ENCODE measurements around the gene MBD2.
"Not testable (repeated sequence)": the region's sequence is repeated elsewhere in the genome, so short reads cannot be mapped to it uniquely, and the experiment has no call there.

Gene MBD2

DNA sequence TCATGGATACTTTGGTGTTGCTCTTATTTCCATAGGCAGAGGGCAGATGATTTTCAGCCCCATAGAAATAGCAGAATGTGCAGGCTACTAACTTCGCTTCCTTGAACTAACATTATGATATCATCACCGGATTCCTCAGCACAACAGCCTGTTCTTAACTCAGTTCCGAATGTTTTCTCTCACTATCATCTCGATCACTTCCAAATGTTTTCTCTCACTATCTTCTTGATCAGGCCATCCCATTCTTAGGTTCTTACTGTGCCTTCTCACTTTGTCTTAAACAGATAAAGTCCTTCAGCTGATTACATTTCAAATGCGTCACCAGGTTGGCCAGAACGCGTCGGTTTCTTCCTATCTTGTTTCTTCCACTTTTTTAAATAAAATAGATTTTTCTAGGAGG lies 11.4 kb upstream of the MBD2 start:
- DNase-seq, result no peak

DNA sequence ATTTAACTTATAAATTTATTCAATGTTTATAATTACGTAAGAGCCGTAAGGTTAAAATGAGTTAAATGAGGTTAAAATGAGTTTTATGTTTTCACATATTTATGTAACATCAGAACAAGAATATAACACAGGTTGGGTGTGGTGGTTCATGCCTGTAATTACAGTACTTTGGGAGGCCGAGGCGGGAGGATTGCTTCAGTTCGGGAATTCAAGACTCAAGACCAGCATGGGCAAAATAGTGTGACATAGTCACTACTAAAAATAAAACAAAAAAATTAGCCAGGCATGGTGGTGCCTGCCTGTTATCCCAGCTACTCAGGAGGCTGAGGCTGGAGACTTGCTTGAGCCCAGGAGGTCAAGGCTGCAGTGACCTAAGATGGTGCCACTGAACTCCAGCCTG lies 9.3 kb upstream of the MBD2 start:
- no peak for DNase-seq

DNA sequence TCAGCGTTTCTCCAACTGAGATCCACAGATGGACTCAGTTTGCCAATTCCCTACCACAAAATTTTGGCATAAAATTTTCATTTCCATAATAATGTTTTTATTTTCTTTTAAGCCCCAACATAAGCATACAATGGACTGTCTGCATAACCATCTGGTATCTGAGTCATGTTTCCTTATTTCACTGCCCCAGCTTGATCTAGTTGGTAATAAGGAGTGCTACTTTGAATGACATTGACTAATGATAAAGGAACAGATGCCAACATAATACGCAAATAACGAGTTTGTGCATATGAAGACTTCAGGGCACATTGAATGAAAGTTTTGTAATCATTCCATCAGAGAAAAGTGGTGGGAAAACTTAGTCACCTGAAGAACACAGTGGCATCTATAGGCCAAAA lies 8.8 kb upstream of the MBD2 start:
- DNase-seq, result no peak

DNA sequence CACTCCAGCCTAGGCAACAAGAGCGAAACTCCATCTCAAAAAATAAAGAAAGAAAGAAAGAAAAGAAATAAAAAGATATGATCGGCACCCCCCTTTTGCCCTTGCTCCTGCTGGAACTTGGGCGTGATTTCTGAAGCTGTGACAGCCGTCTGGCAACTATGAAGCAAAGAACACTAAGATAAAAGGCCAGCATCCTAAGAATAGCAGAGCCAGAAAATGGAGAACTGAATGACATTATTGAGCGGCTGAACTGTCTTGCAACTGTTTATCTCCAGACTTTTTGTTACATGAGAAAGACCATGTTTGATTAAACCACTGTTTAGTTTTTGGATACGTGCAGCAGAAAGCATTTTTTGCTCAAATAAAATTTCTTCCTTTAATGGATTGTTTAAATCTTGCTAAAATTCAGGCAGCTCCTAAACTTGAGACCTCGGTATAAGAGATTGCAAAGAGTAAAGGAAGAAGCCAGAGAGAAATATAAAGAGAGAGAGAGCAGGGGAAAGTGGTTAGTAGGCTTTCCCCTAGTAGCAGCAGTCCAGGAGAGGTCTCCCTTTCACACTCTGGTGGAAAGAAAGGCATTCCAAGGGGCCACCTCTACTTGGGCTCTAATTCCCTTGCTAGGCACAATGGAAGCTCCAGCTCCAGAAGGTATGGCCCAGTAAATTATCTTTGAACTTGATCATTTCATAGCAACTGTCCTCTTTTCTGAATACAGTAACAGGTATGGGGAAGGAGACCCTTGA lies 8.2 kb upstream of the MBD2 start:
- DNase-seq, result no peak

DNA sequence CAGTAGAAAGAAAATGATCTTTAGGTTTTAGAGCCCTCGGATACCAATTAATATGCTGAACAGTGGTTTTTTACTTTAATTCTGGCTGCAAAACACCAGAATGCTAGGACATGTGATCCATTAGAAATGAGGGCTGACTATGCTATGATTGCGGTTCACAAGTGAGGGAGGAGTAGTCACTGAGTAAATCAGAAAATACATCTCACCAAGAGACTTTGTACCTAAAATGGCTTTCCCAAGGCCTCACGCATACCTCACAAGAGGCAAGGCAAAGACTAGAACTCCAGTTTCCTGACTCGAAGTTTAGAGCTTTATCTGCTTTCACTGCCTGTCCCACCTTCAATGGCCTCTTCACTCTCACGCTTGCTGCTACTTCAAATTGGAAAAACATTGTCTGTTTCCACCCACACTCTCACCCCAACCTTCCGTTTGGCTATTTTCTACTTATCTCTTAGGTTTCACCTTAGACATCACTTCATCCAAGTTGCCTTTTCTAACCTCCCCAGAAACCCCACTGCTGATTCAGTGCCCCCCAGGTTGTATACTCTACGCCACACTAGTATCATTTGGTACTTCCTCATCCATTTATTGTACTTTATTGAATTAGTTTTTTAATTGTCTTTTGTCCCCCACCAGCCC lies 5.1 kb upstream of the MBD2 start:
- no peak for DNase-seq

DNA sequence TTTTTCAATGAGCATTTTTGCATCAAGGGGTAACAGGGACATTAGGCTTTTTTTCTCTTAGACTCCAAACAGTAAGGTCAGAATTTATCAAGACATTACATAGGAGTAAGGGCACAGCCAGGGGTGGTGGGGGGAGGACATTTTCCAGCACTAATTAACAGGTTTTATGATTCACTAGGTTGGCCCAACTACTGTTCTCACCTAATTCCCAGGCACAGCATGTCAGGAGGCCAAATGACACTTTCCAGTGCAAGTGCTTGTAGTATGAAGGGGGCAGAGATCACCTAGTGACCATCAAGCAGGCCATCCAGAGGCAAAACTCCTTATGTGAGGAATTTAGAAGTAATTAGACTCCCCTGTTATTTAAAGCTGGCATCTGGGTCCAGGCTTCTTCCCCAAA lies 3.9 kb upstream of the MBD2 start:
- DNase-seq, result no peak

DNA sequence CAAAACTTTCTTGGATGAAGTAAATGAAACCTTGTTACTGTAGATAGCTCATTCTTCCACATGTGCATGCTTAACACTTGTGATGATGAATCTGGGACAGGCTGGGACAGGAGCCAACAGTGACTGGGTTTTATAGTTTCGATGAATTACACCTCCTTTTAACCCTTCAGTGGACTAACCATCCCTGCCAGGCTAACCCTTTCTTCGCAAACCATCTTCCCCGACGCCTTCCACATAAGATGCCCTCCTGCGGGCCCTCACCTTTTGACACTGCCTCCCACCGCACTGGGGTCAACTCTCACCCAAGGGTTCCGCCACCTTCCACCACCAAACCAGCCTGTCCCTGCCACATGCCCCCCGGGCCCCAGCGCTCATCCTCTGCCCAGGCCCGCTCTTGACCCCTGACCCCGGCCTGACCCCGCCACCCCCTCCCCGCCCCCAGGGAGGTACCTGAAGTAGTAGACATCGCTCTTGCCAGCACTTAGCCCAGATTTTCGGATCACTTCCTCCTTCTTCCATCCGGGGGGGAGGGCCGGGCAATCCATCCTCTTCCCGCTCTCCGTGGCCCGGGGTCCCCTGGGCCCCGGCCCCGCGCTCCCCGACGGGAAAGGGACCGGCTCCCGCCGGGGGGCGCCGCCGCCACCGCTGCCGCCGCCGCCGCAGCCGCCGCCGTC lies 764 bp downstream of the MBD2 start:
- peak; percentile 68 for DNase-seq

DNA sequence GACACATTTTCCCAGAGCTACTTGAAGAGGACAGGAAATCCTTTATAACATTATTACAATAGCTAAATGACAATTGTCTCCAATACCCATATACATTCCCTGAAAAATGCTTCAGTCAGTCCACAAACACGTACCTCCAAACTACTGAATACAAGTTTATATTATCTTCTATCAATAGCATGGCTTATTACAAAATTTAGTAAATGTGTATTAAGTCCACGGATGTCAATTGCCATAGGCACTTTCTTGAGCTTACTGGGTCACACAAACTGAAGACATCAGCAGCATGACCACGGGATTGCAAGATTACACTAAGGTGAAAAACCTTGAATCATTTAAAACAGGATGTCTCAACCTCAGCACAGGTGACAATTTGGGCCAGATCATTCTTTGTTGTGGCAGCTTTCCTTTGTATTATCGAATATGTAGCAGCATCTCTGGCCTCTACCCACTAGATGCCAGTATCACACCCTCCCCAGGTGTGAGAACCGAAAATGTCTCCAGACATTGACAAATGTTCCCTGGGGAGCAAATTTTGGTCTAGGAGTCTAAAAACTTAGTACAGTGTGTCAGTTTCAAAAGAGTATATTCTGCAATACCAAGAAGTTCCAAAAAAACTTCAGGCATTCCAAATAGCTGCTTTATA lies 1.4 kb downstream of the MBD2 start:
- peak; percentile 74 for DNase-seq

DNA sequence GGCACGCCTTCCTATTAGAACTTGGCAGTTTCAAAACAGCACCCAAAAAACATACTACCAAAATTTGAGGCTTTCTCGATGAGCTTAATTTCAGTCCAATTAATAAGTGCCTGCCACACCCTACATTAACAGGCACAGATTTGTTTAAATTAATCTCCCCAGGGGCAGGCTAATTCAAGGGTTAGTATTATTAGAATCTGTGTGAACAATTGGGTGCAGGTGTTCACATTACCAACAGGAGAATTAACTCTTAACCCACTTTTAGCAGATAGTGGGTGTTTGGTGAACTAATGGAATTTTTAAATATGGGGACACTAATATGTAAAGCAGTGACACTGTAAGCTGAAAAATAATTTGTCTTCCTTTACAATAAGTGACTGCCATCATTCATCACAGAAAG lies 4.1 kb downstream of the MBD2 start:
- no peak for DNase-seq

DNA sequence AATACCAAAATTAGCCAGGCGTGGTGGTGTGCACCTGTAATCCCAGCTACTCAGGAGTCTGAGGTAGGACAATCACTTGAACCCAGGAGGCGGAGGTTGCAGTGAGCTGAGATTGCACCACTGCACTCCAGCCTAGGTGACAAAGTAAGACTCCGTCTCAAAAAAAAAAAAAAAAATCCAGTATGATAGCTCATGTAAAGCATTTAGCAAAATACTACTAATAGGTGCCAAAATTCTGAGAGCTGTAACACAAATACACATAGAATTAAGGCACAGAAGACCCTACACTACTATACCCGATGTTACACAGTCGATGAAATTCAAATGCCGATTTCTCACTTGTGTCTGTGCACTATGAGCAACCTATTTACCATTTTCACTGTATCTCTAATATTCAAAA lies 5.7 kb downstream of the MBD2 start:
- DNase-seq, result not testable (repeated sequence)

DNA sequence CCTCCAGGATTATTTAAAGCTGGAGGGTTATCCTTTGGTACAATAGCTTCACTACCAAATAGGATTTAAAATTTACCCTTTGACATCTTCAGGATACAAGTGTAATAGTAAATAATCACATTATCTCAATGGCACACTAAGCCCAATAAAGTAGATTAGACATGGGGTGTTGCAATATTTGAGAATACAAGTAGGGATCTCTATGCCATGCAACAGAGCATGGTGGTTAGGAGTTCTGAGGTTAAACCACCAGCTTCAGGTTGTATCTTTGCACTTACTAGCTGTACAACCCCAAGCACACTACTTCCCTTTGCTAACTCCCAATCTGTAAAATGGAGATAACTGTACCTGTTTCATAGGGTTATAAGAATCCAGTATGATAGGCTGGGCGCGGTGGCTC lies 6.2 kb downstream of the MBD2 start:
- no peak for DNase-seq

DNA sequence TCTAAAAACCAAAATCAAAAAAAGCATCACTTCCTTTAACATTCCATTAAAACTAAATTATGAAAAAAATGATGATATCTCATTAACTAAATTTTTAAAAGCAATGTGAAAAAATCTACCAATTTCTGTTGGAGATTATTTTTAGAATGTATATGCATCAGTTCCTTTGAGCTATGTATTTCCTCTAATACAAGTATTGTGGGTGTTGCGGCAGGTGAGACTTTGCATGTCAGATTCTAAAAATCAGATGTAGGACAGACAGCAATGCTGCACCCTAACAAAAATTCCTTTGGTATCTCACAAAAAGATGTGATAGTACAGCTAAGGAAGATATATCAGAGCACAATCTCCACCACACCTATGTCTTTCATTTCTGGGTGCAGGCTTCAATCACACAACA lies 6.8 kb downstream of the MBD2 start:
- DNase-seq, result no peak

DNA sequence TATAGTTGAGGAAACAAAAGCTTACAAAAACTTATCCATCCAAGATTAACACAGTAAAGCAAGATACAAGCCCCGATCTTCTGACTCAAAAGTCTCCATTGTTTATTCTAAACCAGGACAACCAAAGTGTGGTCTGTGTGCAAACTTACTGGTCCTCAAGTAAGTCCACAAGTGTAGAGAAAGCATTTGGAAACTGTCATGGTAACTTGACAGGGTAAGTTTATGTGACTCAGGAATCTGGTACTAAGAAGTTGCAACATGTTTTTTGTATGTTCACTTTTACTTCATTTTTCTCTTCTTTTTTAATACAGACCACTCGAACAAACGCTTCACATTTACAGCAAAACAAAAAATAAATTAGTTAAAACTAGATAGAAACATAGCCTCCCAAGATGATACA lies 9.4 kb downstream of the MBD2 start:
- DNase-seq, result no peak

DNA sequence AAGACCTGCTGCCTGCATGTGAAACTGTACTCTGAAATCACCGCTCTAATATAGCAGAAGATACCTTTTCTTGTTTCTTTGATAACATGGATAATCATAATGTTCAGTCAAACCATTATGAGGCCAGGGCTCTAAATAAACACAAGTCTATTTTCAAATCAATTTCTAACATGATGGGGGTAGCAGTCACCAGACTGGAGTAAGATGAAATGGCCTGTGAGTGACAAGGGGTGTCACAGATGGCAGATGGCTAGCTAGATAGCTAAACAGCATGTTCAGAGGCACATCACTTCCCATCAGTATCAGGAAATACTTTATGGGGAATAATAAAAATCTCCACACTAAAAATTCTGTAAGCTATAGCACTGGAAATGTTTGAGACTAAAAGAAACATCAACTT lies 14.0 kb downstream of the MBD2 start:
- DNase-seq, result peak; percentile 11

DNA sequence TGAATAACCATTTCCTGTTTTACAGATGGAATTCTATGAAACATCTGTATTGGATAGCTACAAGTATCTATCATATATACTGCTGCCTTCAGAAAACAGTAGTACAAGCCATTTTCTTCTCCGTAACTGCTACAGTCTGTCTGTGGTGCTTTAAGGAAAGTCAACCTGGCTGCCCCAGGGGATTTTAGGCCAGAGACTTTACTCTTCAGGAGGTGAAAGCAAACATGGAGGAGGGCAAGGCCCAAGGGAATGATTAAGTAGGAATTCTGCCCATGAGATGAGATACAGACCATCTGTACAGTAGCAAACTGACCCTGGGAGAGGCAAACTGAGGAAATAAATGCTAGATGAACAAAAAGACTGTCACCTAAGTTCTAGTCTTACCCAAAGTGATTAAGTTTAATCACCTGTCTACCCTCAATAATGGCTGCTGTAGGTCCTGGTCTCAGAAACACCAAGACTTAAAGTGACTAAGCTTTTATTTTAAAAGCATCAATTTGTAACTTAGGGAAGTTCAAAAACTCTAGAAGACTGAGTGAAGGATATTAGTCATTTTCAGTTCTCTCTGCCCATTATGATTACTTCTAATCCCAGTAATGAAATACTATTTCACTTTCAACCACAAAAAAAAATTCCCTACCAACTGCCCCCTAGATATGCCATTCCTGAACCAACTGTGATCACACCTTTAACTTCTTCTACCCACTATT lies 14.8 kb downstream of the MBD2 start:
- no peak for DNase-seq

DNA sequence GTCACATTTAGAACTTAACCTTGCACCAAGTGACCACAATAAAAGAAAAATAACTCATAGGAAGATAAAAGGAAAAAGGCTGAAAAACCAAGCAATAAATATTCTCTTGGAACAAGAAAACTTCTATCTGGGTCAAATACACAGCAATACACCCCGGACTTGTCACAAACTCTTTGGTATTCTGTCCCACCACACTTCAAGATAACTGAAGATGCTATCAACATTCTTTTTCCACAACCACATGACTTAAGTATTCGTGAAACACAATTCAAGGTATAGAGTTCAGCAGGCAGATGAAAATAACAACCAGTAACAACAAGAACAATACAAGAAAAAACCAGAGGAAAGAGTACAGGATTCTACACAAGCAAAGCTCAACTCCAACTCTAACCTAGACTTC lies 18.0 kb downstream of the MBD2 start:
- no peak for DNase-seq

DNA sequence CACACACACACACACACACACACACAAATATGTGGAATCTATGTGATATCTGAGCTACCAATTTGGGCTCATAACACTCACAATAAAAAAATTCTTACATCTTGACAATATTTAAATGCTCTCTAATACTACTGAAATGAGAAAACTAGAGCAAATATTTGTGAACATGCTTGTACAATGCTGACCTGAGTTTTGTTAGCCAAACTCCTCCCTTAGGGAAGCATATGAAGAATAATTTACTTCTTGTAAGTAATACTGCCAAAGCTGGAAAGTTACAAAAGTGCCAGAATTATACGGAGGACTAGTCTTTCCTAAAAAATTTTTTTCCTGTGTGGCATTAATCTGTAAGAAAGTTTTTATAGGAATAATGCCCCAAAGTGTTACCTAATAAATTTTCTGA lies 18.5 kb downstream of the MBD2 start:
- DNase-seq, result no peak

DNA sequence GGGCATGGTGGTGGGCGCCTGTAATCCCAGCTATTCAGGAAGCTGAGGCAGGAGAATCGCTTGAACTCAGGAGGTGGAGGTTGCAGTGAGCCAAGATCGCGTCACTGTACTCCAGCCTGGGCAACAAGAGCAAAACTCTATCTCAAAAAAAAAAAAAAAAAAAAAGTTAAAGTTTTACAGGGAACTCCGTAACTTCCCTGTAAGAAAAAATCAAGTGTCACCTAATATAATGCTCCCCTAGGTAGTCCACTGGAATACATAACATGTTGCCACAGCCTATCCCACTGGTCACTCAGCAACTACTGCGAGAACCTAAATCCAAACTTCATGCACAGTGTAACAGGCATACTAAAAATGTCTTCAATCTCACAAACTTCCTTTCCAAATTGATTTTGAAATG lies 19.0 kb downstream of the MBD2 start:
- DNase-seq, result not testable (repeated sequence)

DNA sequence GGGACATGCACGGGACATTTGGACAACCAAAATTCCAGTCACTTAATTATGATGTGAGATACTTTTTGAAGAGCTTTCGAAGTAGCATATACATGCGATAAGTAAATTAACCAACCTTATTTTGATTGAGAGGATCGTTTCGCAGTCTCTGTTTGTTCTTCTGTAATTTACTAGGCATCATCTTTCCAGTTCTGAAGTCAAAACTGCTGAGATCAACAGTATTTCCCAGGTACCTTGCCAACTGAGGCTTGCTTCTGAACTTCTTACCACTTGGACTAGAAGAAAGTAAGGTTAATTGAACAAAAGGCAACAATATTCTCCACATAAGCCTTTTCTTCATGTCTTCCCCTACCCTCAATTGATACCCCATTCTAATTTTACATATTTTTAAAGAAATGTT lies 19.6 kb downstream of the MBD2 start:
- DNase-seq, result no peak

DNA sequence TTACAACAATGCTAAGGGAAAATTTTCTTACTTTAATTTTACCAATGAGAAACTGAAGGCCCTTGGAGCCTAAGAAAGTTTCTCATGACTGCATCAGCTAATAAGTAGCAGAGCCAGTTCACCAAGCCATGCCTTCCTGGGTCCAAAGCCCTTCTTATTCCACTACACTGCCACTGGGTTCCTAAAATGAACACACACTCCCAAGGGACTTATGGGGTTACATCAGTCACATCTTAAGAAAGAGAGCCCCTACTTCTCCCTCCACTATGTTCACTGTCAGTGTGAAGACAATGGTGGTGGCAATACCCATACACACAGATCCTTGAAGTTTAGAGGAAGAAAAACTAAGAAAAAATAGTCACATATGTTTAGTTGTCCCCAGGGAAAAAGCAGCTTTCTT lies 20.6 kb downstream of the MBD2 start:
- no peak for DNase-seq

DNA sequence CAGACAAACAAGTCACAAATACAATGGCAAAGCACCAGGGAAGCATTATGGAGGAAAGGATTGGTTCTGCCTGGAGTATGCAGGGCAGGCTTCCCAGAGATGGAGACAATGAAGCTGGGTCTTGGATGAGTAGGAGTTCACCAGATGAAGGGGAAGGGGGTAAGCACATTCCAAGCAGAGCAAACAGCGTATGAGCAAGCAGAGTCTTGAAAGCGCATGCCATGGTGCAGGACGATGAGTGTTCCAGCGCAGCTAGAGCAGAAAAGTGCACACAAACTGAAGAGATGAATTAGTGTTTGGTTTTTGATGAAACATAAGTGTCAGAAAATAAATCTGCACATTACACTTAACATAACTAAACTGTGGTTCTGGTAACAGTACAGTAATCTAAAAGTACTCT lies 21.6 kb downstream of the MBD2 start:
- no peak for DNase-seq

DNA sequence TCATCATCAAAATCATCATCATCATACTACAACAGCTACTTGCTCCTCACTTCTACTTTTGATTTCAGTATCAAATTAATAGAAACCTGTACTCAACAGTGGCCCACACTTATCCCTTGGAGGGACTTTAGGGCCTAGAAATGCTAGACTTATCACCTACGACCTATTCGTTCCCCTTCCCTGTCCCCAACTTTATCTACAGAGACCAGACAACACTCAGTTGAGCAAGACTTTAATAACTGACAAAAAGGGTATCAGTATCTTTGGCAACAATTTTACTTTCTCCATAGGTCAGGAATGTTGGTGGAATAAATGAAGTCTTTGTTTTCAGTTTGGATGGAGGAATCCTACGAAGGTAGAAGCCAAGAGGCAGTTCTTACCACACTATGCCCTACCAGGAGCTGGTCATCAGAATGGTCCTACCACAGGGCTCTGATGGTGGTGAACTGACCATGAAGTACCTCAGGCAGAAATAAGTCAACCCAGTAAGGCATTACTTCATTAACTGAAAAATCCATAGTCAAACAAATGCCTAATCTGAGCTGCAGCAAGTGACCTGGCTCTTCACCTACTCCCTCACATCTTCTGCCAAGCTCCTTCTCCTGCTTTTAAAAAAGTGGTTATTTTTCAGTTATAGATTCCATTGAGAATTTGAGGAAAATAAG lies 26.6 kb downstream of the MBD2 start:
- DNase-seq, result no peak

DNA sequence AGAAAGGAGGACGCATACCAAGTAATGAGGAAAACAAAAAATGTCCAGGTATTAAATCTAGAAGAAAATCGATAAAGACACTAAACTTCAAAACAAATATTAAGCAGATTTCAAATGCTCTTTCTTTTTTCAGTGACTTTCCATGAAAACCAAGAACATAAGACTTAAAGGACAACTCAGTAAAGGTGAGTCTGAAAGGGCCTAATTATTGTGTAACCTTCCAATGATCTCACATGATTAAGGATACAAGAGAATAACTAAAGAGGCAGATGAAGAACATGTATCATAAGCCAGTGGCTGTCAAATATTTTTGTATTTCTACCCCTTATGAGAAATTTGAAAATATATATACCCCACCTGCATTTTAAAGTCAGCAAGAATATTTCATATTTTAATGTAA lies 30.7 kb downstream of the MBD2 start:
- no peak for DNase-seq

All from NCI-H146 (cell line).